Activated T-helper 1 cell treated with anti-CD3 and anti-CD28 coated beads, Interleukin-12 subunit alpha, Interleukin-12 subunit beta, Interleukin-2, Interleukin-4 antibody, amounts not matched to agents 30 ng/mL and 10 ng/mL and 1 ng/mL, durations not matched to agents 14 hours and 24 hours and 36 hours (primary cell): ENCODE data around the gene FAM236A. TPM values are rescaled to one million over a fixed set of nuclear protein-coding genes. Genes with fewer than 3 reads are reported as not detected.
"Not testable (repeated sequence)": the region's sequence is repeated elsewhere in the genome, so short reads cannot be mapped to it uniquely, and the experiment has no call there.

Source experiments
- DNase-seq: peaks from one replicate; pipeline ENCODE4 v3.0.0; 2021; ENCODE audit warnings: low spot score
- H3K27ac Mint-ChIP-seq: one replicate; pipeline ENCODE4 v1.8.0; 2021; ENCODE audit warnings: mild to moderate bottlenecking, mixed read lengths
- H3K27me3 Mint-ChIP-seq: one replicate; pipeline ENCODE4 v1.8.0; 2022; ENCODE audit warnings: mild to moderate bottlenecking, moderate library complexity, mixed read lengths; ENCODE audit not compliant: insufficient read depth
- H3K36me3 Mint-ChIP-seq: one replicate; pipeline ENCODE4 v1.8.0; 2021; ENCODE audit warnings: low read depth, mixed read lengths
- H3K4me1 Mint-ChIP-seq: one replicate; pipeline ENCODE4 v1.8.0; 2021; ENCODE audit warnings: low read depth, mixed read lengths
- H3K4me3 Mint-ChIP-seq: one replicate; pipeline ENCODE4 v1.8.0; 2021; ENCODE audit warnings: mild to moderate bottlenecking, moderate library complexity, mixed read lengths
- H3K9me3 Mint-ChIP-seq: one replicate; pipeline ENCODE4 v1.8.0; 2021; ENCODE audit warnings: mixed read lengths
- intact Hi-C: fragments of 100-400 bp; cut with micrococcal nuclease; formaldehyde crosslinking; loops from one replicate; pipeline ENCODE4 v1.15.1; 2024
- total RNA-seq: library from RNA; stranded (reverse); gene quantifications from 2 replicates; pipeline ENCODE4 v1.2.3, GENCODE V29; 2022

FAM236A gene
- total RNA-seq, result not detected in 2 replicates

DNA sequence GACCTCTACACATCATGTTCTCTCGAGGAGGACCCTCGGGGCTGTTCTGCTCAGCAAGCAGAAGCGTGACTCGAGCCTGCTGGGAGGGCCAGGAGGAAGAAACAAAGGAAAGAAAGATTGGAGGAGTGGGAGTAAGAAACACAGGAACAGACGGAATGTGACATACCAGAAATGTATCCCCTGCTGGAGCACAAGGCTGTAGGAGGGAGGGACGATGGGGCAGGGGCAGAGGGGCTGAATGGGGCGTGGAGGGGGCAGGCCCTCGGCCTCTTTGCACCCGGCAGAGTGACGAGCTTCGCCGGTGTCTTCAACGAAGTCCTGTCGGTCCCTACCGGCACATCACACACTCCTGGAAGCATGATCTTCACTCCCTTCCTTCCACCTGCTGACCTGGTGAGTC lies at the start of gene FAM236A:
Gene FAM236A (plus strand): TSS at position 301 of the 400 bp plus-strand sequence. CDS start 57 bp downstream, at position 358.
- DNase-seq, H3K4me1 Mint-ChIP-seq, H3K27me3 Mint-ChIP-seq, H3K9me3 Mint-ChIP-seq, intact Hi-C loops, H3K27ac Mint-ChIP-seq, H3K4me3 Mint-ChIP-seq, H3K36me3 Mint-ChIP-seq: not testable (repeated sequence)

DNA sequence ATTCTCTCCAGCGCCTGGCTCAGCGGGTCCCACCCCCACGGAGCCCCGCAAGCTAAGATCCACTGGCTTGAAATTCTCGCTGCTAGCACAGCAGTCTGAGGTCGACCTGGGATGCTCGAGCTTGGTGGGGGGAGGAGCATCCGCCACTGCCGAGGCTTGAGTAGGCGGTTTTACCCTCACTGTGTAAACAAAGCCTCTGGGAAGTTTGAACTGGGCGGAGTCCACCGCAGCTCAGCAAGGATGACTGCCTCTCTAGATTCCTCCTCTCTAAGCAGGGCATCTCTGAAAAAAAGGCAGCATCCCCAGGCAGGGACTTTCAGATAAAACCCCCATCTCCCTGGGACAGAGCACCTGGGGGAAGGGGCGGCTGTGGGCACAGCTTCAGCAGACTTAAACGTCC lies 48.3 kb upstream of the FAM236A start:
- H3K9me3 Mint-ChIP-seq, result not testable (repeated sequence)

DNA sequence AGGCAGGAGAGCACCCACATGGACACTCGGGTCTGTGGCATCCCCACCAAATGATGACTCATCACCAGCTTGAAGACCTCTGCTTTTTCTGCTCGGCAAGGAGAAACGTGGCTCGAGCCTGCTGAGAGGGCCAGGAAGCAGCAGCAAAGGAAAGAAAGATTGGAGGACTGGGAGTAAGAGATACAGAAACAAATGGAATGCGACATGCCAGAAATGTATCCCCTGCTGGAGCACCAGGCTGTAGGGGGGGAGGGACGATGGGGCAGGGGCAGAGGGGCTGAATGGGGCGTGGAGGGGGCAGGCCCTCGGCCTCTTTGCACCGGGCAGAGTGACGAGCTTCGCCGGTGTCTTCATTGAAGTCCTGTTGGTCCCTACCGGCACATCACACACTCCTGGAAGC lies 25.7 kb upstream of the FAM236A start, which contains the start of gene FAM236C:
Gene FAM236C (plus strand): TSS at position 301 of the 400 bp plus-strand sequence. CDS start 100 bp downstream, outside the sequence.
- H3K4me1 Mint-ChIP-seq, intact Hi-C loops, H3K27me3 Mint-ChIP-seq, H3K36me3 Mint-ChIP-seq, H3K9me3 Mint-ChIP-seq, H3K27ac Mint-ChIP-seq, H3K4me3 Mint-ChIP-seq, DNase-seq: not testable (repeated sequence)

More for the DNA sequence above, 48.3 kb upstream of the FAM236A start:
- H3K4me1 Mint-ChIP-seq, H3K36me3 Mint-ChIP-seq, intact Hi-C loops, H3K27ac Mint-ChIP-seq, H3K4me3 Mint-ChIP-seq, H3K27me3 Mint-ChIP-seq, DNase-seq: not testable (repeated sequence)

DNA sequence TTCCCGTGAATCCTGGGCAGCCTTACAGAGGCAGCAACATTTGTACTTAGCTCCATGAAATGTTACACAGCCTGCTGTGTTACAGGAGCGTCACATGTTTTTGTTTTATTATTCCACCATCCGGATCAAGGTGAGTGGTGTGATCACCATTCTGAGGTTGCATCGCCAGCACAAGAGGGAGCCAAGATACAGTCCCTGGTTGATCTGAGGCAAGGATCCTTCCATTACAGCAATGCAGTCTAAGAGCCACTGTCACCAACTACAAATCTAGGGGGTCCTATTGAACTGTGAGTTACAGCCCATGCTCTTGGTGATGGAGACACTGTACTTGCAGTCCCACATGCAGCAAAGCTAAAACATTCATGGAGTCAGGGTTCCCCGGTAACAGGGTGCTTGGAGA lies 21.9 kb upstream of the FAM236A start:
- H3K4me3 Mint-ChIP-seq, H3K4me1 Mint-ChIP-seq, DNase-seq, intact Hi-C loops, H3K9me3 Mint-ChIP-seq, H3K27me3 Mint-ChIP-seq, H3K27ac Mint-ChIP-seq, H3K36me3 Mint-ChIP-seq: not testable (repeated sequence)

DNA sequence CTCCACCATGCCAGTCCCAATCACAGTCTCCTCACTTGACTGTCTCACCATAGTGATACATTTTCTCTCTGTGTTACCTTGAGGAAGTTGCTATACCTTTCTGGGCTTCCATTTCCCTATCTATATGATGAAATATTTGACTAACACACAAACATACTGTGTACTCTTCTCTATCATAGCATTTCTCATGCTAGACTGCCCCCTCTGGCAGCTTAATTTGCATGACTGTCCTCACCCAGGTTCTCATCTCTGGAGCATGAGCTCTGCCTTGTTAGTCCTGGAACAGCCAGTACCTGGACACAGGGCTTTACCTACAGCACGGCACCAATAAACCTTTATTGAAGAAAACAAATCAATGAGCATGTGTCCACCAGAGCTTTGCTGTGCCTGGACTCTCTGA lies 5.7 kb upstream of the FAM236A start:
- intact Hi-C loops, DNase-seq, H3K36me3 Mint-ChIP-seq, H3K9me3 Mint-ChIP-seq, H3K27ac Mint-ChIP-seq, H3K4me3 Mint-ChIP-seq, H3K27me3 Mint-ChIP-seq, H3K4me1 Mint-ChIP-seq: not testable (repeated sequence)

DNA sequence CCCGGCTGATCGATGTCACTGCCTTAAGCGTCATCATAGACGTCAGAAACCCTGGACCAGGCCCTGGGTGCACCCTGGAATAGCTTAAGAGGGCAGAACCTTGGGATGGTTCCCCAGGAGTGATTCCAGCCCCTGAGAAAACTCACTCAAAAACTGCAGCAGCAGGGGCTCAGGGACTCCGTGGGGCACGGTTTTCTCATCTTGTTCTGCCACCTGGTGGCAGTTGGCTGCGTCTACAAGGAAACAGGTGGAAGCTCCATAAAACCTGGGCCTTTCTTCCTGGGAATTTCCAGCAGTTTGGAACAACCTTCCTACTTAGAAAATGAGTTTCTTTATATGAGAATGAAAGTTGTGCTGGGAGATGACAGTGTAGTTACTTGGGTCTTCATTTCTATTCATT lies 1.6 kb upstream of the FAM236A start:
- H3K36me3 Mint-ChIP-seq, intact Hi-C loops, H3K27me3 Mint-ChIP-seq, H3K9me3 Mint-ChIP-seq, DNase-seq, H3K27ac Mint-ChIP-seq, H3K4me1 Mint-ChIP-seq, H3K4me3 Mint-ChIP-seq: not testable (repeated sequence)

DNA sequence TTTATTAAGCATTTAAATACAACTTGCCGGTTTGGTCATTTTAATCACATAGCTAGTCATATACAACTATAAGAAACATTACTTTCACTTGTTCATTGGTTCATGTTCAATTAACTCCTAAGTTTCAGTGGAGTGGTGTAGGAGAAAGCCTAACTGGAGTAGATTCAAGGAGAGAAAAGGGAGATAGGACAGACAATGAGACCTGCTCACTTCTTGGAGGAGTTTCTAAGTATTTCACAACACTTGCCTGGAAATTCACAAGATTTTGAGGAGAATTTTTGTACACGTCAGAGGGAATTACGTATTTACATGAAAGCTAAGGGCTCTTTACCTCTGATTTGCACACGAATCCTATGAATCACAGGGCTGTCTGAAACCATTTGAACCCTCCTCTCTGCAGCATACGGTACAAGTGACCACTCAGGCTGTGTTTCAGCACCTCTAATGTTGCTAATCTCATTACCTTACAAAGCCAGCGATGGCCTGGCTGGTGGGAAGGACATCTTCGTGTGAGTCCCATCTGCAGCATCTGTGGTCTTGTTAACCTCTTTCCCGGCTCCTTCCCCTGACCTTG lies 1.0 kb upstream of the FAM236A start:
- H3K36me3 Mint-ChIP-seq, DNase-seq, H3K9me3 Mint-ChIP-seq, H3K4me3 Mint-ChIP-seq, intact Hi-C loops, H3K27me3 Mint-ChIP-seq, H3K27ac Mint-ChIP-seq, H3K4me1 Mint-ChIP-seq: not testable (repeated sequence)

DNA sequence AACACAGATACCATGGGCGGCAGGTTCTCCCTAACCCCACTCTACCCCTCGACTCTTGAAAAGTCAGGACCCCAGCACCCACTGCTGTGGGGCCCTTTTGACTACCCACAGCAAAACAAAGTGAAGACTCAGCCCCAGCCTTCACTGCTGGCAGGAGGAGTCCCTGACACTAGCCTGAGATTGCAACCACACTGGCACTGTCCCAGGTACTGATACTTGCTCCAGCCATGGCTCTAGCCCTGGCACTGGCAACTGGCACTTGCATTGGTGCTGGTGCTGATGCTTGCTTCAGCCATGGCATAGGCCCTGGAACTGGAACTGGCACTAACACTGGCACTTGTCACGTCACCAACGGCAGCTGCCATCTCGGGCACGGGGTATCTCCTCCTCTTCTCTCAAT lies 4.3 kb downstream of the FAM236A start:
- DNase-seq, H3K4me1 Mint-ChIP-seq, H3K4me3 Mint-ChIP-seq, H3K9me3 Mint-ChIP-seq, H3K27me3 Mint-ChIP-seq, H3K27ac Mint-ChIP-seq, H3K36me3 Mint-ChIP-seq, intact Hi-C loops: not testable (repeated sequence)

DNA sequence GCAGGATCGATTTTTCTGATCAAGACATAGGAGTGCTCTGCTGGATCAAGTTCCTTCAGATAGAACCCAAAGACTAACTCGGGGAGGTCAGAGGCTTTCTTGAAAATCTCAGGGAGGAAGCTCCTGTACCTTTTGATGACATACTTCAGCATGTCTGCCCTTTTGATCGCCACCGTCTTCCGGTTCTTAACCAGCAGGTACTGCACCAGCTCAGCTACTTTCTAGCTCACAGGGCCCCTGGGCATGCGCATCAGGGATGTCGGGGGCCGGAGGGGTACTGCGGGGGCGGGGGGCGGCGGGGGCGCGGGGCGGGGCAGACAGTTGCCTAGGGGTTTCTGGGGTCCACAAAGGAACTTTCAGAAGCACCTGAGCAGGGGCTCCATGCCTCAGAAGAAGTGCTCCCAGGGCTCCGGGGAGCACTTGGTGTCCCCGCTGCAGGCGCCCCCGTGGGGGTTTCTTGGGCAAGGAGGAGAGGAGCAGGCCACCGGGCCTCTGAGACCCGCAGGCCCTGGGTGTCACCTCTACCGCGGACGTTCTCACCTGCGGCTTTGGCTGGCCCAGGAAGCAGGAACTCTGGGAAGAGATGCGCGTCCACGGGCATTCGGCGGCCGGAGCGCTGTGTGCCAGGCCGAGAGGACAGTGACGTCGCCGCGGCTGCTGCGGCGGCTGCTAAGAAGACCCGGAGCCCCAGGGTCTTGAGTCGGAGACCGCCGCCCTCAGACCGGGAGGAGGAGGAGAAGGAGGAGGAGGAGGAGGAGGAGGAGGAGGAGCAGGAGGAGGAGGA lies 5.2 kb downstream of the FAM236A start:
- H3K27ac Mint-ChIP-seq, H3K36me3 Mint-ChIP-seq, intact Hi-C loops, H3K4me1 Mint-ChIP-seq, DNase-seq, H3K4me3 Mint-ChIP-seq, H3K9me3 Mint-ChIP-seq, H3K27me3 Mint-ChIP-seq: not testable (repeated sequence)

DNA sequence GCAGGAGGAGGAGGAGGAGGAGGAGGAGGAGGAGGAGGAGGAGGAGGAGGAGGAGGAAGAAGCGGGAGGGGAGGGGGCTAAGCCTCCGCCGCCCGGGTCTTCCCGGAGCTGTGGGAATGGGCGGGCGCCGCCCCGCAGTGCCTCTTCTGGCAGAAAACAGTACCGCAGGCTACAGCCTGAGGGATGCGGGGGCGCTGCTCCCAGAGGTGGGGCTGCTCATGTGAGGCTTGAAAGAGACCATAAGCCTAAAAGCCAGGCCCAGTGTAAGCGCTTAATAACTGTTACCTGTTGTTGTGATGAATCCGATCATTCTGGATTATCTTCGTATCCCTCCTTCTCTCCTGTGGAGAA lies 5.8 kb downstream of the FAM236A start, which contains the start of gene DMRTC1:
Gene DMRTC1 (minus strand): TSS at position 19 of the 351 bp plus-strand sequence. CDS start 68,143 bp downstream, outside the sequence.
- H3K4me3 Mint-ChIP-seq, H3K4me1 Mint-ChIP-seq, intact Hi-C loops, H3K27ac Mint-ChIP-seq, H3K9me3 Mint-ChIP-seq, H3K27me3 Mint-ChIP-seq, DNase-seq, H3K36me3 Mint-ChIP-seq: not testable (repeated sequence)

DNA sequence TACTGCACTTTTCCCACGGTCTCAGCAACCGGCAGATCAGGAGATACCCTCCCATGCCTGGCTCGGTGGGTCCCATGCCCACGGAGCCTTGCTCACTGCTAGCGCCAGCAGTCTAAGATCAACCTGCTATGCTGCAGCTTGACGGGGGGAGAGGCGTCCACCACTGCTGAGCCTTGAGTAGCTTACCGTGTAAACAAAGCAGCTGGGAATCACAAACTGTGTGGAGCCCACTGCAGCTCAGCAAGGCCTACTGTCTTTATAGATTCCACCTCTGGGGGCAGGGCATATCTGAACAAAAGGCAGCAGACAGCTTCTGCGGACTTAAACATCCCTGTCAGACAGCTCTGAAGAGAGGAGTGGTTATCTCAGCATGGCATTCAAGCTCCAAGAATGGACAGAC lies 22.0 kb downstream of the FAM236A start:
- H3K27me3 Mint-ChIP-seq, H3K4me1 Mint-ChIP-seq, H3K27ac Mint-ChIP-seq, DNase-seq, H3K36me3 Mint-ChIP-seq, H3K9me3 Mint-ChIP-seq, H3K4me3 Mint-ChIP-seq, intact Hi-C loops: not testable (repeated sequence)

DNA sequence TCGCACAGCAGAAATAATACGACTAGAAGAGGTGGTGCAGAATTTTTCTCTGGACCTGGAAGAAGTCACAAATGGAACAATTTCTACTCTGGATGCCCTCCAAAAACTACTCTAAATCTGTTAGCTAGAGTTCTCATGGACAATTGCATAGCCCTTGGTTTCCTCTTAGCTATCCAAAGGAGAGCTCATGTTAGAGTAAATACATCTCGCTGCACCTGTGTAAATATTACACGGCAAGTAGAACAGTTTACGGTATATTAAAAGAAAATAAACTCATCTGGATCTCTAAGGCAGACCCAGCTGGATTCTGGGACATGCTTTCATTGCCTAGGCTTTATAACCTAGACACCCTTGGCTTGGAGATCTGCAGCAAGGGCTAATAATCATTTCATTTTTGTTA lies 33.9 kb downstream of the FAM236A start:
- H3K4me1 Mint-ChIP-seq, H3K9me3 Mint-ChIP-seq, intact Hi-C loops, H3K27me3 Mint-ChIP-seq, DNase-seq, H3K36me3 Mint-ChIP-seq, H3K27ac Mint-ChIP-seq, H3K4me3 Mint-ChIP-seq: not testable (repeated sequence)

DNA sequence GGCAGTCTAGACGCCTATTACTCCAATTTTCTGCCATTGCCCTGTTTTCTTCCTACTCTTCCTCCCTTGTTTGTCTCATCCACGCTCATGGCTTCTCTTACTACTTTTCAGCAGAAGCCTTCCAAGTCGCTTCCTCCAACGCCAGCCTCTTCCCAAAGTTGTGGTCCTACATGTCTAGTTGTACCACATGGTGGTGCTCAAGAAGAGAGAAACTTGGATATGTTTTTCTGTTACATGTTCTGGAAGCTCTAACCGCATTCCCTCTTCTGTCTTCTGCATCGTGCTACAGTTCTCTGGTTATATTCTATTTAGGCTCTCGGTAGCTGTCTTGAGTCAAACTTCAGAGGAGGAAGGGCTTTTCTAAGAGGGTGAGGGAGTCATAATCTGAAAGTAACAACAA lies 36.9 kb downstream of the FAM236A start:
- H3K9me3 Mint-ChIP-seq, intact Hi-C loops, H3K27ac Mint-ChIP-seq, DNase-seq, H3K36me3 Mint-ChIP-seq, H3K27me3 Mint-ChIP-seq, H3K4me1 Mint-ChIP-seq, H3K4me3 Mint-ChIP-seq: not testable (repeated sequence)
